Pancreas (tissue), 10 donors: ENCODE data around the gene DCAF17. TPM values are rescaled to one million over a fixed set of nuclear protein-coding genes. Genes with fewer than 3 reads are reported as not detected.
A peak's percentile ranks its signal among the peaks of the same experiment; 100 is the strongest.

Experiments used
- ATAC-seq, 4 donors: fragments of 200-7000 bp; cut with Tn5 transposase; one replicate each; pipeline versions ENCODE4 v1.8.0 to v1.9.1; 2020; ENCODE audit warnings: mild to moderate bottlenecking in 4 of 4, moderate library complexity in 4 of 4
- DNase-seq, 6 donors: peaks; one replicate each; pipeline ENCODE4 v3.0.0-alpha.2; 2020
- FAIRE-seq: peaks from 2 replicates; lab custom pipeline; 2012; peaks lifted over from hg19 to GRCh38; lab: Jason Lieb, UNC
- H3K27ac ChIP-seq, 4 donors: fragments of 200-600 bp; sonication (generic); 1 replicate in 3 of 4; 2 replicates in 1 of 4; pipeline versions ENCODE4 v1.5.0 to v1.8.0; 2020
- H3K27me3 ChIP-seq, 4 donors: fragments of 200-600 bp; one replicate each; pipeline ENCODE4 v1.8.0; 2021
- H3K36me3 ChIP-seq, 3 donors: fragments of 200-600 bp; sonication (generic) in 1 of 3; one replicate each; pipeline versions ENCODE4 v1.5.0 to v1.8.0; 2020 to 2021
- H3K4me1 ChIP-seq, 3 donors: fragments of 200-600 bp; one replicate each; pipeline ENCODE4 v1.8.0; 2021
- H3K4me3 ChIP-seq, 4 donors: fragments of 200-600 bp; sonication (generic) in 2 of 4; one replicate each; pipeline versions ENCODE4 v1.5.0 to v1.8.0; 2020 to 2021
- H3K9me3 ChIP-seq, 4 donors: fragments of 200-600 bp; one replicate each; pipeline ENCODE4 v1.8.0; 2021
- WGBS, 2 donors: extraction: QIAGEN DNeasy Blood & Tissue Kit; methylation state at CpG; one replicate each; pipeline ENCODE4 v1.1.7; 2013; 5-methylcytosine and 5-hydroxymethylcytosine counted together
- intact Hi-C, 3 donors: fragments of 100-400 bp; cut with DNase I; formaldehyde crosslinking; loops; one replicate each; pipeline versions ENCODE4 v1.11.1 to v1.14.2; 2022
- polyA plus RNA-seq, 2 donors: library from polyadenylated mRNA; stranded (reverse); fragments of 200-250 nt; gene quantifications; one replicate each; pipeline ENCODE4 v1.2.3, GENCODE V29; 2013
- total RNA-seq, 6 donors: library from RNA; stranded (reverse); fragmentation: NEBNext Ultra II Directional in 4 of 6; extraction: Animal tissue kit (Norgen Biotek cat#: 25700) in 4 of 6; gene quantifications; one replicate each; pipeline versions ENCODE4 v1.2.1 to v1.2.4, GENCODE V29; 2021 to 2023
- TF ChIP-seq, protein P1 (sequence below), 4 donors: fragments of 200-600 bp; sonication (generic) in 3 of 4; IDR thresholded peaks; one replicate each; pipeline versions ENCODE4 v1.5.0 to v1.8.0; 2021; ENCODE audit warnings: antibody characterized with exemption in 4 of 4
- donor health status: healthy with polysubstance abuse.
- donor health status: DM: no; HTN: no; CAD: no; lungs with moderate emphysema.
- donor health status: DM: no; HTN: no; CAD: no.
- donor health status: control.
- donor health status: control.
- donor health status: Bipolar disorder and iron deficiency.
- donor health status: DM: yes; HTN: yes; CAD: no.
- donor health status: DM: no; HTN: no; CAD: no.
- donor health status: DM: no; HTN: no; CAD: no.
- donor health status: DM: yes; HTN: yes; CAD: no.

DCAF17 gene, protein sequence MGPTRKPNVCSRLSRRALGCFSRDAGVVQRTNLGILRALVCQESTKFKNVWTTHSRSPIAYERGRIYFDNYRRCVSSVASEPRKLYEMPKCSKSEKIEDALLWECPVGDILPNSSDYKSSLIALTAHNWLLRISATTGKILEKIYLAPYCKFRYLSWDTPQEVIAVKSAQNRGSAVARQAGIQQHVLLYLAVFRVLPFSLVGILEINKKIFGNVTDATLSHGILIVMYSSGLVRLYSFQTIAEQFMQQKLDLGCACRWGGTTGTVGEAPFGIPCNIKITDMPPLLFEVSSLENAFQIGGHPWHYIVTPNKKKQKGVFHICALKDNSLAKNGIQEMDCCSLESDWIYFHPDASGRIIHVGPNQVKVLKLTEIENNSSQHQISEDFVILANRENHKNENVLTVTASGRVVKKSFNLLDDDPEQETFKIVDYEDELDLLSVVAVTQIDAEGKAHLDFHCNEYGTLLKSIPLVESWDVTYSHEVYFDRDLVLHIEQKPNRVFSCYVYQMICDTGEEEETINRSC
- total RNA-seq, result 10 to 100 TPM in 1 of 6 donors, 1 to 10 TPM in 5; 4.5 to 10.4 (median 6.9) TPM
- polyA plus RNA-seq, result 1 to 10 TPM; 2.9 to 3.7 TPM

DNA sequence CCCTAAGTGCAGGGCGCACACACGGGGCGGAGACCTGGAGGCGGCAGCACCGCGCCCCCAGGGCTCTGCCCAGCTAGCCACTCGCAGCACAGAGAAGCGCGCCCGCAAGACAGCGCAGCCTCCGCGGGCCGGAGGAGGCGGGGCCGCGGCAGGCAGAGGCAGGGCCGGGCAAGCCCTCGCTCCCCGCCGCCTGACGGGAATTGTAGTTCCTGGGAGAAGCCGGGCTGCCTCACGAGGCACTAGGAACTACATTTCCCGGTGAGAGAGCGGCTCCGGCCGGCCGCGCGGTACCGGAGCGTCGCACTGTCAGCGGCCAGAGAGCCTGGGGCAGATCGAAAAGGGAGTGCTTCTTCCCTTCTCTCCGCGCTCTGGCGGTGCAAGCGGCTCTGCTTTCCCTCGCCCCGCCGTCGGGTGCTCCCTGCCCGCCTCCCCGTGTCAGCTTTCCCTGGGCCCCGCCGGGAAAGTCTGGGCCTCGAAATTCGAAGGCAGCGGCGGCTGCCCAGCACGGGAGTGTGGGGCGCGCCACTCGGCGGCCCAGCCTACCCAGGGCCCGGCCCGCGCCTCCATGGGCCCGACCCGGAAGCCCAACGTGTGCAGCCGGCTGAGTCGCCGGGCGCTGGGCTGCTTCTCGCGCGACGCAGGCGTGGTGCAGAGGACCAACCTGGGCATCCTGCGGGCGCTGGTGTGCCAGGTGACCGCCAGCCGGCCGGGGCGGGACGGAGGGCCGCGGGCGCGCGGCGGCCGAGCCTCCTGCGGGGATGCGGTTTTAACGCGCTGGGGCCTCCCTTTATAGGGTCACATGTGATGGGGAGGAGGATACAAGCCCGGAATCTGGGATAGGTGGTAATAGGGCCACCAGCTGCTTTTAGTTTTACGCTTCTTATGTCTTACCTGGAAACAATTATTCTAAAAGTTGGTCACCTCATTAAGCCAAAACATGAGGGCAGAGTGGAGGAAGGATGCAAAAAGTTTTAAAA is at the start of gene DCAF17:
TSS of gene DCAF17 (plus strand) at position 214 of the 977 bp plus-strand sequence. CDS start at position 566, 352 bp downstream.
- Histone ChIP-seq H3K4me1 (peaks cover 0 to 18% (median 7%) of the 10 kb centered on the region in 3 donors), H3K36me3 (peaks cover 0 to 3% (median 0%) of the 10 kb centered on the region in 3 donors), H3K4me3 (peak within 1 kb of the TSS; percentile 56 to 89 (median 76)), H3K27ac (peak within 1 kb of the TSS; percentile 89 to 97 (median 94)), H3K9me3 (no peaks in the 10 kb centered on the region), H3K27me3 (no peaks in the 10 kb centered on the region)
- no peak for FAIRE-seq
- peak; percentile 95 to 99 (median 96) for ATAC-seq
- DNase-seq, result peak; percentile 95 to 98 (median 96)
- TF ChIP-seq, protein P1, sequence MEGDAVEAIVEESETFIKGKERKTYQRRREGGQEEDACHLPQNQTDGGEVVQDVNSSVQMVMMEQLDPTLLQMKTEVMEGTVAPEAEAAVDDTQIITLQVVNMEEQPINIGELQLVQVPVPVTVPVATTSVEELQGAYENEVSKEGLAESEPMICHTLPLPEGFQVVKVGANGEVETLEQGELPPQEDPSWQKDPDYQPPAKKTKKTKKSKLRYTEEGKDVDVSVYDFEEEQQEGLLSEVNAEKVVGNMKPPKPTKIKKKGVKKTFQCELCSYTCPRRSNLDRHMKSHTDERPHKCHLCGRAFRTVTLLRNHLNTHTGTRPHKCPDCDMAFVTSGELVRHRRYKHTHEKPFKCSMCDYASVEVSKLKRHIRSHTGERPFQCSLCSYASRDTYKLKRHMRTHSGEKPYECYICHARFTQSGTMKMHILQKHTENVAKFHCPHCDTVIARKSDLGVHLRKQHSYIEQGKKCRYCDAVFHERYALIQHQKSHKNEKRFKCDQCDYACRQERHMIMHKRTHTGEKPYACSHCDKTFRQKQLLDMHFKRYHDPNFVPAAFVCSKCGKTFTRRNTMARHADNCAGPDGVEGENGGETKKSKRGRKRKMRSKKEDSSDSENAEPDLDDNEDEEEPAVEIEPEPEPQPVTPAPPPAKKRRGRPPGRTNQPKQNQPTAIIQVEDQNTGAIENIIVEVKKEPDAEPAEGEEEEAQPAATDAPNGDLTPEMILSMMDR (IDR thresholded peaks at IDR 0.05), result peak in 1 of 4 donors; percentile 17
- intact Hi-C loops, result no loop called here
- WGBS, 2 donors, result 0 to 1% methylated on average over 65 to 92 of the region's 92 CpGs

DNA sequence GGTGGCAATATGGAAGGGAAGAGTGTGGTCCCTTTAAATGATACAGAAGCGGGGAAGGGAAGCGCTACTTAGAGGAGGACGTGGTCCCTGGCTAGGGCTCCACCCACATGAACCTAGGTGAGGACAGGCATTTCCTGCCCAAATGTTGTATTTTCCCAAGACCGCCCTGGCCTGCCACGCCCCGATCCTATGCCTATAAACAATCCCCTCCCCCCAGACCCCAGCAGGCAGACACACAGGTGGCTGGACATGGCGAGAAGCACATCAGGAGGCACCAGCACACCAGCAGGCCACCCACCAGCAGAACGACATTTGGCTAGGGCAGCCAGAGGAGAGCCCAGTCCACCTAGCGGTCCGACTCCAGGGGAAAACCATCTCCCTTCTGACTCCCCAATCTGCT is 47.4 kb upstream of the DCAF17 start:
- H3K4me3 ChIP-seq, result no peak overlapping the region
- no peak for DNase-seq
- ATAC-seq, result no peak
- no peaks in the 10 kb centered on the region for H3K9me3 ChIP-seq
- intact Hi-C loops, result no loop called here
- TF ChIP-seq, protein P1 (IDR thresholded peaks at IDR 0.05), result no peak
- WGBS, 2 donors, result 95 to 97% methylated on average over 10 of the region's 10 CpGs
- H3K36me3 ChIP-seq, result no peaks in the 10 kb centered on the region
- no peak for FAIRE-seq
- H3K4me1 ChIP-seq, result no peaks in the 10 kb centered on the region
- no peak overlapping the region for H3K27ac ChIP-seq
- no peaks in the 10 kb centered on the region for H3K27me3 ChIP-seq

DNA sequence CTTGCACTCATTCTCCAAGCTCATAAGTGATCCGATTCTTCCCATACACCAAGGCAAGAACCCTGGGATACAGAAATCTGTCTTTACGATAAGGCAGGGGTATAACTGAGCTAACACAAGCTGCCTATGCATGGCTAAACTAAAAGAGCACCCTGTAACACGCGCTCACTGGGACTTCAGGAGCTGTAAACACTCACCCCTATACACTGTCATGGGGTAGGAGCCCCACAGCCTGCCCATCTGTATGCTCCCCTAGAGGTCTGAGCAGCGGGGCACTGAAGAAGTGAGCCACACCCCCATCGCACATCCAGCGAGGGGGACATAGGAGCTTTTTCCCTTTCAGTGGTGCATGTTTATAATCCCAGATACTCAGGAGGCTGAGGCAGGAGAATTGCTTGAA is 47.0 kb upstream of the DCAF17 start:
- WGBS, 2 donors, result 92 to 94% methylated on average over 7 of the region's 7 CpGs

DNA sequence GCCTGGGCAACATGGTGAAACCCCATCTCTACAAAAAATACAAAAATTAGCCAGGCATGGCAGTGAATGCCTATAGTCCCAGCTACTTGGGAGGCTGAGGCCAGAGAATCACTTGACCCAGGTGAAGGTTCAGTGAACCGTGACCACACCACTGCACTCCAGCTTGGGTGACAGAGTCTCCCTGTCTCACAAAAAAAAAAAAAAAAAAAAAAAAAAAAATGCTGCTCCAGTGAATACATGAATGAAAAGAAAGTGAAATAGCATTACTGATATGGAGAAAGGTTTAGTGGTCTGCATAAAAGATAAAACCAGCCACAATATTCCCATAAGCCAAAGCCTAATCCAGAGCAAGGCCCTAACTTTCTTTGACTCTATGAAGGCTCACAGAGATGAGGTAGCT is 44.7 kb upstream of the DCAF17 start:
- FAIRE-seq (no peak), DNase-seq (no peak), ATAC-seq (no peak)
- H3K4me1 ChIP-seq, result no peaks in the 10 kb centered on the region
- TF ChIP-seq, protein P1 (IDR thresholded peaks at IDR 0.05), result no peak
- H3K4me3 ChIP-seq, result no peak overlapping the region
- H3K36me3 ChIP-seq, result no peaks in the 10 kb centered on the region
- H3K27ac ChIP-seq, result no peak overlapping the region
- intact Hi-C loops, result no loop called here
- H3K9me3 ChIP-seq, result no peaks in the 10 kb centered on the region
- H3K27me3 ChIP-seq, result no peaks in the 10 kb centered on the region
- 100% methylated on average over 1 of the region's 1 CpG for WGBS, 2 donors

More for the DNA sequence above, 47.0 kb upstream of the DCAF17 start:
- H3K27me3 ChIP-seq, result no peaks in the 10 kb centered on the region
- intact Hi-C loops, result no loop called here
- no peak overlapping the region for H3K27ac ChIP-seq
- H3K36me3 ChIP-seq, result no peaks in the 10 kb centered on the region
- H3K4me1 ChIP-seq, result no peaks in the 10 kb centered on the region
- H3K4me3 ChIP-seq, result no peak overlapping the region
- DNase-seq (no peak), FAIRE-seq (no peak), ATAC-seq (no peak)
- no peaks in the 10 kb centered on the region for H3K9me3 ChIP-seq
- TF ChIP-seq, protein P1 (IDR thresholded peaks at IDR 0.05), result no peak
